Astrocyte of the cerebellum (primary cell): Measurements from ENCODE around the gene KASH5.
"Not testable (repeated sequence)": the region's sequence is repeated elsewhere in the genome, so short reads cannot be mapped to it uniquely, and the experiment has no call there.

ENCODE experiments used
- DNase-seq: peaks from one replicate; pipeline ENCODE4 v3.0.0-alpha.2; 2011; ENCODE audit warnings: low read depth
- H3K4me3 ChIP-seq: 2 replicates; pipeline ENCODE4 v1.5.1; 2011; ENCODE audit warnings: mild to moderate bottlenecking, low read depth, low read length, moderate library complexity
- in situ Hi-C: cut with HindIII; loops from 2 replicates; pipeline ENCODE4 v1.10.0; 2017; ENCODE audit warnings: low sequenced_read_pairs
- TF ChIP-seq, protein P1 (sequence below): IDR thresholded peaks from 2 replicates; pipeline ENCODE4 v1.5.1; 2012; ENCODE audit warnings: low read length, low read depth, moderate library complexity, mild to moderate bottlenecking; ENCODE audit errors: missing control alignments

The KASH5 gene

DNA sequence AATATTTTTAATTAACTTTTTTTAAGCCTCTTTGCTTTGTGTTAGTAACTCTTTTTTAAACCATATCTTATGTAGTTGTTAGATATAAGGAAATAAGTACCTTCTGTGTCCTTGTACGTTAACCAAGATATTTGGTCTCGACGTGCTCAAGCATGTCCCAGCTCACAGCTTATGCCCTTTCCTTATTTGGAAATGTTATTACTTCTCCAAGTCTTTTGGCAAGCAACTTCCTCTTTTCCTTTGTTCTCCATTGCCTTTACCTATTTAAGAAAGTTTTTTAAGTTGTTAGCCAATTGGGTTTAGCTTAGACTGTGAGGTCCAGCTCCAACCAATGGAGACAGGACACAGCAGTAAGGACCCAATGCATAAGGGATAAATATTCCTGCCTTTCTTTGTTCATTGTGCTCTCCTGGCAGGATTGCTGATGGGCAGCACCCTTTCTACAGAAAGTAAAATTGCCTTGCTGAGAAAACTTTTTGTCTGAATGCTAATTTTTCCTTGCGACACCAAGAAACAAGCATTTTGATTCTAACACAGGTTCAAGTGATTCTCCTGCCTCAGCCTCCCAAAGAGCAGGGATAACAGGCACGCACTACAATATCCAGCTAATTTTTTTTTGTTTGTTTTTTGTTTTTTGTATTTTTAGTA is 19.2 kb upstream of the KASH5 start:
- no peak overlapping the region for H3K4me3 ChIP-seq
- TF ChIP-seq, protein P1, sequence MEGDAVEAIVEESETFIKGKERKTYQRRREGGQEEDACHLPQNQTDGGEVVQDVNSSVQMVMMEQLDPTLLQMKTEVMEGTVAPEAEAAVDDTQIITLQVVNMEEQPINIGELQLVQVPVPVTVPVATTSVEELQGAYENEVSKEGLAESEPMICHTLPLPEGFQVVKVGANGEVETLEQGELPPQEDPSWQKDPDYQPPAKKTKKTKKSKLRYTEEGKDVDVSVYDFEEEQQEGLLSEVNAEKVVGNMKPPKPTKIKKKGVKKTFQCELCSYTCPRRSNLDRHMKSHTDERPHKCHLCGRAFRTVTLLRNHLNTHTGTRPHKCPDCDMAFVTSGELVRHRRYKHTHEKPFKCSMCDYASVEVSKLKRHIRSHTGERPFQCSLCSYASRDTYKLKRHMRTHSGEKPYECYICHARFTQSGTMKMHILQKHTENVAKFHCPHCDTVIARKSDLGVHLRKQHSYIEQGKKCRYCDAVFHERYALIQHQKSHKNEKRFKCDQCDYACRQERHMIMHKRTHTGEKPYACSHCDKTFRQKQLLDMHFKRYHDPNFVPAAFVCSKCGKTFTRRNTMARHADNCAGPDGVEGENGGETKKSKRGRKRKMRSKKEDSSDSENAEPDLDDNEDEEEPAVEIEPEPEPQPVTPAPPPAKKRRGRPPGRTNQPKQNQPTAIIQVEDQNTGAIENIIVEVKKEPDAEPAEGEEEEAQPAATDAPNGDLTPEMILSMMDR = no peak
- DNase-seq = no peak
- in situ Hi-C loops = no loop called here

DNA sequence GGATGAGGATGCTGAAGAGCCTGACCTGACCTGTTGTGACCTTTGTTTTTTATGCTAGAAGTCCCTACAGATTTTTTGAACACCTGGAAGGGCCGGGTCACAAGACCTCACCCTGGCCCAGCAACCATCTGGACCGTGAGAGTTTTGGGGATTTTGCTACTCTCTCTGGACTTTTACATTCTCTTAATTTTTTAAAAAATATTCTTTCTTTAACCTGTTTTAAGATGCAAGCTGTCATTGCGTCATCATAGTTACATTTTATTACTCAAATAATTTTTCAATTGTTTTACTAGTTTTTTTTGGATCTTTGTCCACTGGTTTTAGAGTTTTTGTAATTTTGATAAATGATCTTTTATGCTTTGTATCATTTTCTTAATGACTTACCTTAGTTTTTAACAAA is 16.9 kb upstream of the KASH5 start:
- H3K4me3 ChIP-seq = no peak overlapping the region
- TF ChIP-seq, protein P1 = no peak
- in situ Hi-C loops = no loop called here
- DNase-seq = no peak

DNA sequence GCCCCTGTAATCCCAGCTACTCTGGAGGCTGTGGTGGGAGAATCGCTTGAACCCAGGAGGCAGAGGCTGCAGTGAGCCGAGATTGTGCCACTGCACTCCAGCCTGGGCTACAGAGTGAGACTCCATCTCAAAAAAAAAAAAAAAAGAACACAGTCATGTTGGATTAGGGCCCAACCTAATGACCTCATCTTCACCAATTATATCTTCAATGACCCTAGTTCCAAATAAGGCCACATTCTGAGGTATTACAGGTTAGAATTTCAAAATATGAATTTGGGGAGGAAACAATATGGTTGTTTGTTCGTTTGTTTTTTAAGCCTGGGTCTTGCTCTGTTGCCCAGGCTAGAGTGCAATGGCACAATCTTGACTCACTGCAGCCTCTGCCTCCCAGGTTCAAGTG is 14.9 kb upstream of the KASH5 start:
- H3K4me3 ChIP-seq, in situ Hi-C loops, DNase-seq: not testable (repeated sequence)

DNA sequence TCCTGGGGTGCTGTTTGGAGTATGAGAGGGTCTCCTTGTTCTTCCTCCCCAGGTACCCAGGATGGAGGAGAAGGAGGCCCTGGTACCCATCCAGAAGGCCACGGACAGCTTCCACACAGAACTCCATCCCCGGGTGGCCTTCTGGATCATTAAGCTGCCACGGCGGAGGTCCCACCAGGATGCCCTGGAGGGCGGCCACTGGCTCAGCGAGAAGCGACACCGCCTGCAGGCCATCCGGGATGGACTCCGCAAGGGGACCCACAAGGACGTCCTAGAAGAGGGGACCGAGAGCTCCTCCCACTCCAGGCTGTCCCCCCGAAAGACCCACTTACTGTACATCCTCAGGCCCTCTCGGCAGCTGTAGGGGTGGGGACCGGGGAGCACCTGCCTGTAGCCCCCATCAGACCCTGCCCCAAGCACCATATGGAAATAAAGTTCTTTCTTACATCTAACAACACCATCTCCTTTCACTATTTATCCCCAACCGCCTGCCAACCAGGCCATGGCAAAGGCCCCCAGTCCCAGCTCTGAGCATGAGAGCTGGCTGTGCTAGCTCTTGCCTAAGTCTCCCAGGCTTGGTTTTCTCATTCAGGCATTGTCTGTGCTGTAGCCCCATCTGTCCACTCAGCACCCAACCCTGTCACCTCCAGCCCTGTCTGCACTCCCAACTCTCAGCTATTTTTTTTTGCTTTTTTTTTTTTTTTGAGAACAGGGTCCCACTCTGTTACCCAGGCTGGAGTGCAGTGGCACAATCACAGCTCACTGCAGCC is 13.2 kb upstream of the KASH5 start:
- H3K4me3 ChIP-seq = no peak overlapping the region
- in situ Hi-C loops = no loop called here
- TF ChIP-seq, protein P1 = no peak
- no peak for DNase-seq

DNA sequence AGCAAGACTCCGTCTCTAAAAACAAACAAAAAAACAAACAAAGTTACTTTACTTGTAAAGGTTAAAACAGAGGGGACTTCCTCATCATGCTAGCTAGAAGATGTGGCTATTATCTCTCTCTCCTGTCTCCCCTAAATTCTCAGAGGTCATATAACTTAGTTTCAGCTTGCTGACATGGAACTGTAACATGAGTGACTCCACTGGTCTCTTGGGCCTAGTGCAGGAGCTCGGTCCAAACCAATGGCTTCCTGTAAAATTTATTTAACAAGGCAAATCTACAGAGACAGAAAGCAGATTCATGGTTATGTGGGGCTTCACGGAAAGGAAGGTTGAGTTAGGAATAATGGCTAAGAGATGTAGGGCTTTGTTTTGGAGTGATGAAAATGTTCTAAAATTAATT is 9.5 kb upstream of the KASH5 start:
- no peak overlapping the region for H3K4me3 ChIP-seq
- TF ChIP-seq, protein P1 = no peak
- in situ Hi-C loops = no loop called here
- DNase-seq = no peak

DNA sequence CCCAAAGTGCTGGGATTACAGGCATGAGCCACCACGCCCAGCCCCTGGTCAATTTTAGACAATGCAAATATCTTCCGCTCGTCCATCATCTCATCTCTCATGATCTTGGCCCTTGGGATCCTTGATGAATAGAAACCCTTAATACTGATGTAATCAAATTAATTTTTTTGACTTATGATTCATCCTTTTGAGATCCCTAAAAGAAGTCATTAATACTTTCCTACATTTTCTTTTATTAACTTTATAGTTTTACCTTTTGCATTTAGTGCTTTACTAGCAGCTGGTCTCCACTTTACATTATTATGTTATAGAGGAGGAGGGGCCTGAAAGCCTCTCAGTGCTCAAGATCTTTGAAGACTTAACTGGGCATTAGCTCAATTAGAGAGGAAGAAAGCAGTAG is 7.7 kb upstream of the KASH5 start:
- in situ Hi-C loops = loop anchor here (5.0 kb wide), 1 partner anchor 47 kb away; the partner anchor contains the start of gene GFY
- DNase-seq = no peak
- TF ChIP-seq, protein P1 = no peak
- H3K4me3 ChIP-seq = no peak overlapping the region

DNA sequence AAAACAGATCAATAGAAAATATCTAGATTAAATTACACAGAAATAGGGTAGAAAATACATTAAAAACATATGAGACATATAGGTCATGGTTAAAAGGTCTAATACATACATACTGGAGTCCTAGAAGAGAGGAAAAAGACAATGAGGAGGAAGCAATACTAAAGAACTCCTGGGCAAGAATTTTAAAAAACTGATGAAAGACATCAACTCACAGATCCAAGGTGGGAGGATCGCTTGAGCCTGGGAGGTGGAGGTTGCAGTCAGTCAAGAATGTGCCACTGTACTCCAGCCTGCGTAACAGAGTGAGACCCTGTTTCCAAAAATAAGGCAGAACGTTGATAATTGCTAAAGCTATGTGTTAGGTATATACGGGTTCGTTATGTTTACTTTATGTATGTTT is 5.4 kb upstream of the KASH5 start:
- TF ChIP-seq, protein P1 = no peak
- no peak for DNase-seq
- H3K4me3 ChIP-seq = no peak overlapping the region
- in situ Hi-C loops = loop anchor here (5.0 kb wide), 1 partner anchor 45 kb away; the partner anchor contains the start of gene GFY
